CD4-positive, alpha-beta T cell treated with Interleukin-15 for 1 hour (primary cell): ENCODE results near the gene YWHAE.
"Not testable (repeated sequence)": the region's sequence is repeated elsewhere in the genome, so short reads cannot be mapped to it uniquely, and the experiment has no call there.

Source experiments
- DNase-seq: peaks from one replicate; pipeline ENCODE4 v3.0.0-alpha.2; 2020

Gene YWHAE

GRCh38 chr17:1399679-1400512 lies at the start of gene YWHAE:
Gene YWHAE, minus strand, starts transcription at chr17:1400222. Its CDS starts 112 bp downstream, at chr17:1400110.
- peak; percentile 93 for DNase-seq

GRCh38 chr17:1449412-1449967 lies 49.5 kb upstream of the YWHAE start:
- no peak for DNase-seq

- DNase-seq = no peak
Observed at GRCh38 chr17:1447052-1447451, 47.0 kb upstream of the YWHAE start.

GRCh38 chr17:1446201-1446600 lies 46.2 kb upstream of the YWHAE start:
- DNase-seq = no peak

GRCh38 chr17:1445695-1446094 lies 45.7 kb upstream of the YWHAE start:
- DNase-seq = not testable (repeated sequence)

- DNase-seq = not testable (repeated sequence)
Observed at GRCh38 chr17:1442721-1443120, 42.7 kb upstream of the YWHAE start.

- DNase-seq = no peak
Observed at GRCh38 chr17:1442187-1442586, 42.2 kb upstream of the YWHAE start.

GRCh38 chr17:1440921-1441320 lies 40.9 kb upstream of the YWHAE start:
- DNase-seq = no peak

GRCh38 chr17:1438593-1439083 lies 38.6 kb upstream of the YWHAE start:
- no peak for DNase-seq

- DNase-seq = no peak
Observed at GRCh38 chr17:1435326-1435725, 35.3 kb upstream of the YWHAE start.

GRCh38 chr17:1434150-1434549 lies 34.1 kb upstream of the YWHAE start:
- DNase-seq = no peak

- no peak for DNase-seq
Observed at GRCh38 chr17:1431631-1432104, 31.6 kb upstream of the YWHAE start.

GRCh38 chr17:1423456-1424135 lies 23.6 kb upstream of the YWHAE start:
- no peak for DNase-seq

GRCh38 chr17:1422885-1423284 lies 22.9 kb upstream of the YWHAE start:
- no peak for DNase-seq

GRCh38 chr17:1421470-1421869 lies 21.4 kb upstream of the YWHAE start:
- no peak for DNase-seq

GRCh38 chr17:1420981-1421380 lies 21.0 kb upstream of the YWHAE start:
- no peak for DNase-seq

- no peak for DNase-seq
Observed at GRCh38 chr17:1420163-1420562, 20.1 kb upstream of the YWHAE start.

- DNase-seq = not testable (repeated sequence)
Observed at GRCh38 chr17:1418476-1418875, 18.5 kb upstream of the YWHAE start.

- no peak for DNase-seq
Observed at GRCh38 chr17:1416414-1416813, 16.4 kb upstream of the YWHAE start.

GRCh38 chr17:1414634-1415033 lies 14.6 kb upstream of the YWHAE start:
- DNase-seq = no peak

GRCh38 chr17:1414001-1414574 lies 14.1 kb upstream of the YWHAE start:
- no peak for DNase-seq

- DNase-seq = no peak
Observed at GRCh38 chr17:1413281-1413791, 13.3 kb upstream of the YWHAE start.
